ENCODE results near the gene MS4A3.
"Not testable (repeated sequence)": the region's sequence is repeated elsewhere in the genome, so short reads cannot be mapped to it uniquely, and the experiment has no call there.

MS4A3 gene

GRCh38 chr11:60056349-60056969, at the start of gene MS4A3:
TSS of gene MS4A3 (plus strand) at chr11:60056665. CDS start at chr11:60061161, 4,496 bp downstream.
- DNase-seq: no peak

GRCh38 chr11:60016881-60017280, 39.6 kb upstream of the MS4A3 start, which contains the start of gene OOSP4B:
TSS of gene OOSP4B (plus strand) at chr11:60017181.
- DNase-seq: no peak

GRCh38 chr11:60018058-60018457, 38.4 kb upstream of the MS4A3 start:
- no peak for DNase-seq

- not testable (repeated sequence) for DNase-seq
Measured at GRCh38 chr11:60020376-60020775, 36.1 kb upstream of the MS4A3 start.

- no peak for DNase-seq
Measured at GRCh38 chr11:60029015-60029632, 27.3 kb upstream of the MS4A3 start.

GRCh38 chr11:60040109-60040508, 16.4 kb upstream of the MS4A3 start, which contains the start of gene OOSP2:
TSS of gene OOSP2 (plus strand) at chr11:60040409. CDS start at chr11:60040460, 51 bp downstream.
- DNase-seq: no peak

GRCh38 chr11:60050422-60050821, 6.0 kb upstream of the MS4A3 start:
- not testable (repeated sequence) for DNase-seq

GRCh38 chr11:60050839-60051238, 5.6 kb upstream of the MS4A3 start:
- not testable (repeated sequence) for DNase-seq

- no peak for DNase-seq
Measured at GRCh38 chr11:60059052-60059451, 2.6 kb downstream of the MS4A3 start.

- no peak for DNase-seq
Measured at GRCh38 chr11:60059521-60060240, 3.2 kb downstream of the MS4A3 start.

GRCh38 chr11:60064111-60064510, 7.6 kb downstream of the MS4A3 start:
- no peak for DNase-seq

- DNase-seq: no peak
Measured at GRCh38 chr11:60065801-60066200, 9.3 kb downstream of the MS4A3 start.

- no peak for DNase-seq
Measured at GRCh38 chr11:60069450-60069849, 13.0 kb downstream of the MS4A3 start.

GRCh38 chr11:60071644-60072043, 15.2 kb downstream of the MS4A3 start:
- DNase-seq: not testable (repeated sequence)

- no peak for DNase-seq
Measured at GRCh38 chr11:60077216-60077817, 20.9 kb downstream of the MS4A3 start.

- DNase-seq: no peak
Measured at GRCh38 chr11:60077981-60078380, 21.5 kb downstream of the MS4A3 start.

- DNase-seq: no peak
Measured at GRCh38 chr11:60078745-60079144, 22.3 kb downstream of the MS4A3 start.

- no peak for DNase-seq
Measured at GRCh38 chr11:60080535-60080934, 24.1 kb downstream of the MS4A3 start.

- no peak for DNase-seq
Measured at GRCh38 chr11:60084631-60085273, 28.3 kb downstream of the MS4A3 start.

- no peak for DNase-seq
Measured at GRCh38 chr11:60085909-60086308, 29.4 kb downstream of the MS4A3 start.

GRCh38 chr11:60087239-60087638, 30.8 kb downstream of the MS4A3 start:
- DNase-seq: no peak

- DNase-seq: no peak
Measured at GRCh38 chr11:60088364-60088763, 31.9 kb downstream of the MS4A3 start, which contains the start of gene MS4A2. TSS of gene MS4A2 (plus strand) at chr11:60088664. CDS start at chr11:60088766, 102 bp downstream.

Measured in CD4-positive, alpha-beta T cell treated with Interferon alpha-2 for 1 hour (primary cell).